ENCODE results near the gene GPR63.
"Not testable (repeated sequence)": the region's sequence is repeated elsewhere in the genome, so short reads cannot be mapped to it uniquely, and the experiment has no call there.

GPR63 gene, protein sequence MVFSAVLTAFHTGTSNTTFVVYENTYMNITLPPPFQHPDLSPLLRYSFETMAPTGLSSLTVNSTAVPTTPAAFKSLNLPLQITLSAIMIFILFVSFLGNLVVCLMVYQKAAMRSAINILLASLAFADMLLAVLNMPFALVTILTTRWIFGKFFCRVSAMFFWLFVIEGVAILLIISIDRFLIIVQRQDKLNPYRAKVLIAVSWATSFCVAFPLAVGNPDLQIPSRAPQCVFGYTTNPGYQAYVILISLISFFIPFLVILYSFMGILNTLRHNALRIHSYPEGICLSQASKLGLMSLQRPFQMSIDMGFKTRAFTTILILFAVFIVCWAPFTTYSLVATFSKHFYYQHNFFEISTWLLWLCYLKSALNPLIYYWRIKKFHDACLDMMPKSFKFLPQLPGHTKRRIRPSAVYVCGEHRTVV

DNA sequence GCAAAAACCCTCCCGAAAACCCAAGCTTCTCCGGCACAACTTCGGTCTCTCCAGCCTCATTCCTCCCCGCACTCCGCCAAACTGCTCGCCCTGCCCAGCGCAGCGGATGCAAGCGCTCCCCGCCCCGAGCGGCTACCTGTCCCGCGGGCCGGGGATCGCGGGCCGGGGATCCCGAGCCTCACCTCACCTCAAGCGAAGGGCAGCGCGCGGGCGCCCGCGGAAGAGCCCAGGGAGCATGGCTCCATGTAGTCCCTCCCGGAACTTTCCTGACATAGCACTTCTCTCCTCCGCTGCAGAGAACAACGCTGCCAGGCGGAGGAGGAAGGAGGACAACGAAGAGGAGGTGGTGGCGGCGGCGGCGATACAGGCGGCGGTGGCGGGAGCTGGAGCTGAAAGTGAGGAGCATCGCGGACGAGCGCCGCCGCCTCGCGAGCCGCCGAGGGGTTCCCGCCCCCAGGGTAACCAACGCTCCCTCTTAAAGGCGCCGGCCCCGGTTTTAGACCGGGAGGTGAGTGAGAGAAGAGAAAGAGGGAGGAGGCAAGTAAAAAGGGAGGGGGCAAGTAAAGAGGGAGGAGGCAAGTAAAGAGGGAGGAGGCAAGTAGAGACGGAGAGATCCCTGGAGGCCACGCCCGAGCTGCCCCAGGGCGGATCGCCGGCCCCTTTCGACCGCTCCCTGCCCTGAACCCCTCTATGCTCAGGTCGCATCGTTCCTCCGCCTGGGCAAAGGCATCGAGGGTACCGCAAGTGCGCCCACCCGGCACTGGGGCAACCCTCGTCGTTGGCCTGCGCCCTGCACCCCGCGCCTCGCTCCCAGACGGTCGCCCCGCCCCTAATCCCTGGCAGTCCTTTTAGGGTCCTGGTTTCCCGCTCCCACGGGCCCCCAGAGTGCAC, at the start of gene GPR63:
TSS of gene GPR63 (minus strand) at position 397 of the 891 bp plus-strand sequence. CDS start 37,746 bp downstream, outside the sequence.
- DNase-seq: peak; percentile 83

DNA sequence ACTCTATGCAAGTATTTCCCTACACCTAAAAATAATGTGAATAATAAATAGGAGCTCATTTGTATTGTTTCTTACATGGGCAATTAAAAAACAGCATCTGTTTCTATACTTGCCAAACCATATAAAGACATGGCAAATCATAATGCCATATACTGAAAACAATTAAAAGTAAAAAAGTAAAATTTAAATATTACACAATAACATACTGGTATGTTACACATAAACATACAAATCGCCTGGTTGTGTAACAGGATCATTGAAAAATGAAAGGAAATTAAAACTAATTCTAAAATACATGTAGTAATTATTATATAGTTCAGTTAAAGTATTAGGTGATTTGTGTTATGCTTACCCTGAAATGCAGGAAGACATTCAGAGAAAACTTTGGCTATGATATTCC, 49.2 kb upstream of the GPR63 start:
- no peak for DNase-seq

DNA sequence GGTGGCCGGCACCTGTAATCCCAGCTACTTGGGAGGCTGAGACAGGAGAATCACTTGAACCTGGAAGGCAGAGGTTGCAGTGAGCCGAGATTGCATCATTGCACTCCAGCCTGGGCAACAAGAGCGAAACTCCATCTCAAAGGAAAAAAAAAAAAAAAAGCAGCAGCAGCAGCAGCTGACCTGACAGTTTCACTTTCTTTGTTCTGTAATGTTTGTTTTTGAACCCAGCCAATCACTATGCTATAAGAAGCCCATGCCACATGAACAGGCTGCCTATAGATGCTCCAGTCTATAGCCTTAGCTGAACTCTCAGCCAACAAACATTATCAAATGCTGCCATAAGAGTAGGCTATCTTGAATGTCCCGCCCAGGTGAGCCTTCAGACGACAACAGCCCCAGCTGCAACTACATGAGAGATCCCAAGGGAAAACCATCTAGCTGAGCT, 47.9 kb upstream of the GPR63 start:
- DNase-seq: not testable (repeated sequence)

DNA sequence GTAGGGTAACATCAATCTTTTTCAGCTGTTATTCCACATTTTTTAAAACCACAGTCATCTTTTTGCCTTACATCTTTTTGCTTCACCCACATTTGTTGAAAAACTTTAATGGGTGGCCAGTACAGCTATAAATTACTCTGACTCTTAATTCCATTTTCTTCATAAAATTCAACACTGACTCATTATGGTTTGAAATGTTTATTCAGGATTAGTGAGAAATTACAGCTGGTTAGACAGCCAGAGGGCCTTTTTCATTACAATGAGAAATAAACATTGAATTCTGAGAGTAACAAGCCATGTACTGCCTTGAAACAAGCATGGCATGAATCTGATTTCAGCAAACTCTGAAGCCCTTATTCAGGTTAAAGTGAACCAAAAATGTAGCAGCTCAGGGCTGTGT, 40.9 kb upstream of the GPR63 start:
- DNase-seq: no peak

DNA sequence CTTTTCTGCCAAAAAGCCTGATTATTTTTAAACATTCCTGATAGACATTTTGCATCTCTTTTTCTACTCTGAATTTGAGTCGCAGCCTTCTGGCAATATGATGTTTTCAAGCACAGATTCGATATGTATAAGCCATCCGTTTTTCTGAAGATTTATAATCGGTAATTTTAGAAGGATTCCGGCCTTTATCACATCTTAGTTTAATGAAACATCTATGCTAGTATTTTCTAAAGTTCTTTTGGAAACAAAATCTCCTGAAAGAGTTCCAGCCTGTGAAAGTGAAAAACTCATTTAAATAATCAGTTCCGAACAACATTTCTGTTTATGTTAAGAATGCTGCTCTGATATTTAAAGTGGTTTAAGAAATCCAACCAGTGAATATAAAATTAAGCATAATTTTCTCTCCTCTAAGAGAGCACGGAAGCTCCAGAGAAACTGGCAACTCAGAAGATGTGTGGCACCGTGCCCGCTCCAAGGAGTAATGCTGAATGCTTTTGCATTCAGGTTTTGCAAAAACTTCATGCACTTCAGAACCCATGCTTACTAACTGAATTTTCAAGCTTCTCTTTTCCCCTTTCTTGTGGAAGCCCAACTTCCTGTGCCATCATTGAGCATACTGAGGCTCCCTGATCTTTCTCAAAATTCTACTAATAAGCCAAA, 39.7 kb upstream of the GPR63 start:
- DNase-seq: no peak

DNA sequence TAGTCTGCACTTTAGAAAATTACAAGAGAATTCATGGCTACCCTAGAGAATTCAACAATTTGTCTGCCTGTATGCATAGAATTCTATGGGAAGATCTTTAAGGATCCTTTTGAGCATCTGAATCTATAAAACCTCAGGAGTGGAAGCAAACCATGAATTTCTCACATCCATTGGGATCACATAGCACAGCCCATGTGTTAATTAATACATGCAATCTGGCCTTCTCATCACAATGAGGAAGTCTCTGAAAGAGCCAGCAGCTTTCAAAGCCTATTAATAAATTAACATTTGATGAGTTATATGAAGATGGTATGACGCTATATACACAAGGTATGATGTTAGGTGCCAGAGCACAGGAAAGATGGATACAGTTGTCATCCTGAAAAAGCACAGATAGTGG, 35.7 kb upstream of the GPR63 start:
- no peak for DNase-seq

DNA sequence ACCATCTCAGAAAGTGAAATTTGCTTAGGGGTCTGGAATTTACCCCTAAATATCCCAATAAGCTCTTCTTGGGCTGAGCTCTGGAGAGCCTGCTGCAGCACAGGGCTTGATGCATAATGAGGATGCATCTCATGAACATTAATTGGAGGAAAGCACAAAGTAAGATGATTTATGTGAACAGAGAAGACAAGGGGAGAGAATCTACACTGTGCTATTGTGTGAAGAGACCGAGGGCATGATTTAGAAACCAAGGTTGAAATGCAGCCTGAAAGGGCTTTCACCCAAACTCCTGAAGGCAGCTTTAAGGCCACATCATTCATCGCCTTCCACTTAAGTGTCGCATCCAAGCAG, 27.8 kb upstream of the GPR63 start:
- no peak for DNase-seq

DNA sequence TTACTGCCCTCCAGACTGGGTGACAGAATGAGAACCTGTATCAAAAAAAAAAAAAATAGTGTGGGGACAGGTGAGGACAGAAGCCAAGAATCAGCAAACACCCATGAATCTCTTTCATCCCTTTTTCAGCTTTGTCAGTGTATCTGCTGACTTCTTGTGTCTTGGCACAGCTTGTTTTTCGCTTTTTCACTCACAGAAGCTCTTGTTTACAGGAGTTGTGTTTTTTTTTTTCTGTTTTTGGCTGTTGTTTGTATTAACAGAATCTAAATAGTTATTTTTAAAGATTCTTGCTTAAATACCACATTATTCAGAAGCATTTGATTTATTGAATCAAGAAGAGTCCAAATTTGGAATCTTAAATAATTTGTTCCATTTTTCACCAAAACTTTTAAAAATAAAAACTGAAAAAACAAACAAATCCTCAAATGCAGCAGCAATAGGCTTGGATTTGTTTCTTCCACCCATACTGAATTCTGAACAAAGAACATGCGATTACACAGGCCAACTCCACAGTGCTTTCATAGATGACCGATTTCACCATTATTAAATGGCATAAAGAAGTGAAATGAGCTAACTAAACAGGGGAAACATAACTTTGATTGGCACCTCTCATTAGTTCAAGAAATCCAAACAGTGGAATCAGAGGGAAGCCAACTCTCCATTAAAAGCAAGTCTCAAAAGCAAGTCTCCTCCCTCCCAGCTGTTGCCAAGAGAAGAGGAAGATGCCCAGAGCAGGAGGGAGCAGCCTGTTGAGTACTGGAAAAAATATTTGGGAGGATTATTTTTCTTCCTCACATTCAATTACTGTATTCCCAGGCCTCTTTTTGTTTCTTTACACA, 27.2 kb upstream of the GPR63 start:
- no peak for DNase-seq

DNA sequence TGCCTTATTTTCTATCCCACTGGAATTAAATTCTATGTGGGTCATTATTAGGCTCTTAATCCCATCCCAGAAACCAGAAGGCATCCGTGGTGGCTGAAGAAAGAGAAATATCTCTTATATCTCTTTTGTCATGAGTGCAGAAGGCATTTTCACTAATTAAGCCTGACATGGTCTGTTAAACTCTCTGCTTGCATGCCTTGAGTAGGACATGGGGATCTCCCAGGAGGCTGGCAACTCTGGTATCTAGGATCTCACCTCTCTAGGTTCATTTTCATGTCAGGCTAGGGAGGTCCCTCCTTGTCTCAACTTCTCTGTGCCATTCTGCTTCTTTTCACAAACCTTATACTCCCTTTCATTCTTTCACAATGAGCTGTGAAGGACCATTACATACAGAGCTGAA, 25.3 kb upstream of the GPR63 start:
- DNase-seq: no peak

DNA sequence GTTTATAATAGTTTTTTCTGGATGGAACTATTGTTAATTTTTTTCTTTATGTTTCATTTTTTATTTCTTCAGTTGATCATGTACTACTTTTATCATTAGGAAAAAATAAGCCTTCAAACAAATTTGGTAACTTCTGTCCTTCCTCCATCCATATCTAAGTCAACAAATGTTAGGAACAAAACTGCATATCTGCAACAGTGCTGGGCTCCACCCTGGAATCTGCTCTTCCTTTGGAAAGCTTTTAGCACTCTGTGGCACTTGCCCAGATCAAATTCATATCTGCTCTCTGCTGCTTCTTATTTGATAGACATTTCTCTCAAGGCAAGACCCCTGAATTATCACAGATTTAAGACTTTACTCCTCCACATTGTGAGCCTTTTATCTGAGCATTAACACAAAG, 24.3 kb upstream of the GPR63 start:
- no peak for DNase-seq

DNA sequence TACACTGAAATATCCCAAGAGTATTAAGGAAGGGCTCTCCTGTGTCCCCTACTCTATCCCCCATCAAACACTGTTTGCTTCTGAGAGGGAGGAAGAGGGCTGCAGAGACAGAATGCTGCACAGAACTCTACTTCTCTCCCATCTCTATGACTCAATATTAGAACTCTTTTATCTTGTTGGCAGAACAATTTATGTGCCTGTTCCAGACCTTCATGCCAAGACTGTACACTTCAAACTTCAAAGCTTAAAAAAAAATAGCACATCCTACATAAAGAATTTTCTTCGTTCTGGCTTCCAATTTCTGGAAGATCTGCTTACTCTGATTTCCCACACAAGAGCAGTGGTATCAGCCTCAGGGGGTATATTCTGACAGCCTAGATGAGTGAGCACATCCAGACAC, 19.6 kb upstream of the GPR63 start:
- no peak for DNase-seq

DNA sequence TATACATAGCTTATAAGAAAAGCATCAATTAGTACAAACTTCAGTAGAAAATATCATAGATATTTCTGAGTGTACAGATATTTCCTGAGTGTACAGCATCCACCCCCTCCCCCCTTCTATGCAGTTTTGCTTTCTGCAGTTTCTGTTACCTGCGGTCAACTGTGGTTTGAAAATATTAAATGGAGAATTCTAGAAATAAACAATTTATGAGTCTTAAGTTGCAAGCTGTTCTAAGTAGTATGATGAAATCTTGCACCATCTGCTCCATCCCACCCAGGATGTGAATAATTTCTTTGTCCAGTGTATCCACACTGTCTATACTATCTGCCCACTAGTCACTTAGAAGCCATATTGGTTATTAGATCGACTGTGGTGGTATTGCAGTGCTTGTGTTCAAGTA, 15.8 kb upstream of the GPR63 start:
- DNase-seq: no peak

DNA sequence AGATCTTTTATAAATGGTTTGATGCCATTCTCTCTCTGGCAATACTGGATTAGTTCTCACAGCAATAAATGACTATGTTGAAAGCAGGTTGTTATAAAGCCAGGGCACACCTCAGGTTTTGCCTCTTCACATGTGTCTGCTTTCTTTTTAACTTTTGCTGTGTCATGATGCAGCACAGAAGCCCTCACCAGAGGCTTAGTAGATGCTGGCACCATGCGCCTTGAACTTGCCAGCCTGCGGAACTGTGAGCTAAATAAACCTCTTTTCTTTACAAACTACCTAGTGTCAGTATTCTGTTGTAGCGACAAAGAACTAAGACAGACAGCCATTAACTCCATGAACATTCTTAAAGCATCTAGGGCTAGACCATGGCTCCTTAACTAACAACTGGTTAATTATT, 15.3 kb upstream of the GPR63 start:
- no peak for DNase-seq

DNA sequence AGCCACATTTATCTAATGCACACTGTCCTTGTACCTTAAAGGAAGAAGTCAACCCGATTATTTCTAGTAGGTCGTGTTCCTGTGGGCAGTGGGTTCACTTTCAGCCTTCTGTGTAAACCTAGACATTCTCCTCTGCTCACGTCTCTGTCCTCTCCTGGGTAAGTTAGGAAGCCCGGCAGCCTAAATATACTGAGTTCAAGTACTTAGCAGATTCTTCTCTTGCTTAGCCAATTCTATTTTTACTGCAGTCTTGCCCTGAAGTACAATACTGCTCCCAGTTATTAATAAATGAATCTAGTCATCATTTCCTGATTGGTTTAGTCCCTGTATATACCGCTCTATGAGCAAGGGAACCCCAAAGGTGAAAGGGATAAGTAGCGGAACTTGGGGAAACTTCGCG, 14.6 kb upstream of the GPR63 start:
- no peak for DNase-seq

DNA sequence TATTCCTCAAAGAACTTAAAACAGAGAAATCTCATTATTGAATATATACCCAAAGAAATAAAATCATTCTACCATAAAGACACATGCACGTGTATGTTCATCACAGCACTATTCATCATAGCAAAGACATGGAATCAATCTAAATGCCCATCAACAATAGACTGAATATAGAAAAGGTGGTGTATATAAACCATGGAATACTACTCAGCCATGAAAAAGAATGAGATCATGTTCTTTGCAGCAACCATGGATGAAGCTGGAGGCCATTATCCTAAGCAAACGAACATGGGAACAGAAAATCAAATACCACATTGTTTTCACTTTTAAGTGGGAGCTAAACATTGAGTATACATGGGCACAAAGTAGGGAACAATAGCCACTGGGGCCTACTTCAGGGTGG, 12.3 kb upstream of the GPR63 start:
- DNase-seq: no peak

DNA sequence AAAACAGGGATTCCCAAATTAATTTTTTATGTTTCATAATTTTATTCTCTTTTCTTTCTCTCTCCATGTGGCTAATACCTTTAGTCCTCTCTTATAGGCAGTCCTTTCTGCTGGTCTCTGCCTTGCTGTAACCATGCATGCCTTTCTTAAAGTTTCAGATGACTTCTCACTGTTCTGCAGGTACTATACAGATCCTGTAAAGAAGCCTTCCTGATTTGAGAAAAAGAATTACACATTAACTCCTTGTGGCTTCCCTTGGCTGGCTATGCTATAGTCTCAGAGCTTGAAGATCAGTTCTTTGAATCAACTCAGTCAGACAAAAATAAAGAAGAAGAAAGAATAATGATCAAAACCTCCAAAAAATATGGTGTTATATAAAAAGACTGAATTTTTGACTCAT, 7.3 kb upstream of the GPR63 start:
- DNase-seq: no peak

DNA sequence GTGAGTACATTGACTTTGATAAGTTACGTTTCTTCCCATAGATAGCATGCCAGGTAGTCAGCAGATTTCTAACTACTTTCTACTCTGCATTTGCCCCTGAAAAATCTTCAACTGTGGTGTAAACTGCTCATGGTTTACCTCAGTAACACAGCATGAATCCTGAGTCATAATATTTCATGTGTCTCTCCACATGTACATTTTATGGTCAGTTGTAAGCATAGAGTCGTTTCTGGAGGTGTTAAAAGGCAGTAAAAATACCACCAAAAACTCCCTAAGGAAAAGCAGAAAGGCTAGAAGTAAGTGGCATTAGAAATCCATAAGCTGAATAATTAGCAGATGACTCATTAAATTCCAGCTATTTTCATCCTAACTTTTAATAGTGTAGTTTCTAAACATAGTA, 4.1 kb upstream of the GPR63 start:
- DNase-seq: no peak

DNA sequence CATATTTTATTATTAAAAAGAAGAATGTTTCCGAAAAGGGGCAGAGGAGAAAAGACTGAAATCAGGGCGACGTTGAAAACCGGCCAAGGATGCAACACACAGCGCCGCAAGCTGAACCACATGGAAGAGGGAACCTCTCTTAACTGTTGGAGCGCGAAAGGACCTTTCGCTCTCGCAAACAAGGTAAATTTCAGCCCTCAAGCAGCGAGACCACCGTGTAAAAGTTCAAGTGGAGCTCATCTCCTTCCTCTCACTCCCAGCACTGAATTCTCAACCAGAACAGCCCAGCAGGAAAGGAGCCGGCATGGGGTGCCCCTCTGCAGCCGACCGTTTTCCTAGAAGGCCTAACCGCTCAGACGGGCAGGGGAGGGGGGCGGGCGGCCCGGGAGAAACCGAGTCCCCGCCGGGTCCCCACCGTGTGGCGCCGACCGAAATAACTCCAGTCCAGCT, 621 bp downstream of the GPR63 start:
- DNase-seq: peak; percentile 51

DNA sequence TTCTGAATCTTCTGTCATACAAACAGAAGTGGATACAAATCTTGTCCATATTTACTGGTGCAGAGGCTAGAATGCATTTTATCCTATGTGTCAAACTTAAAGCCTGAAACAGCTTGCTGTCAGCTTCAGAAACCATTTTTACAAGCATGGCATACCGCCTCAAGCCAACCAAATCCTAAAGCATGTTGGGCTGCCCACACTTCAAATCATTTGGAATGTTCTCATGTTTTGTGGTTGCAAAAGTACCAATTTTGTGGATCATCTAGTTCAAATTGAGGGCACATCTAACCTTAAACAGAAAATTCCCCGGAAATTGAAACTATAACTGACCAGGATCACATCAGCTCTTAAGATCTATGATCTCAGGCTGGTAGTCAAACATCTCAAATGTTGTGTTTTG, 3.2 kb downstream of the GPR63 start:
- DNase-seq: no peak

DNA sequence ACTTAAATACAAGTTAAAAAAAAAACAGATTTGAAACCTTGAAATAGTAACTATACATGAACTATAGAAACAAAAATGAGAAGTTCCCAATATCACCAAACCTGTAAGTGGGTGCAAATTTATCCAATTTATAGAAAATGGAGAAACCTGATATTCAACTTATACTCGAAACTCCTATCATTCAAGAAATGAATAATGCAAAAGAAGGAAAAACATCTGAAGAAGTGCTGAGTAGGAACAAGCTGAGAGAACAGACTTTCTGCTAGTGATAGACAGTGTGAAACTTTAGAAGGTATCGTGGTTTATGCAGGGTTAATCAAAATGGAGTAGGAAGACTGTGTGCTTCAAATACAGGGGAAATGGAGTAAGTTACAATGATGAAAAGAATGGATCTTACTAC, 4.5 kb downstream of the GPR63 start:
- DNase-seq: no peak

DNA sequence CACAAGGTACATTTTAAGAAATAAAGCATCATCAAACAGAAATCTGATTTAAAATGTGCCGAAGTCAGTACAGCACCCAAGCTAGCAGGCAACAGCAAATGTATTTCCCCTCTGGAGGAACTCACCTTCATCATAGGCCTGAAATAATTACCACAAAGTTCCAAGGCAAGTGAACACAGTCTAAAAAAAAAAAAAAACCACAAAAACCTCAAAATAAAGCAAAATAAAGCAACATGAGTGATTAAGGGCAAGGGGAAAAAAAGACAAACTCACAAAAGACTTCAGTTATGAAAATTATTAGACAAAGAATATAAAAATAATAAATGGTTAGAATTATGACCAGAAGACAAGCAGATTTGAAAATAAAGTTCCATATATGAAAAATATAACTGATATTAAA, 10.4 kb downstream of the GPR63 start:
- no peak for DNase-seq

DNA sequence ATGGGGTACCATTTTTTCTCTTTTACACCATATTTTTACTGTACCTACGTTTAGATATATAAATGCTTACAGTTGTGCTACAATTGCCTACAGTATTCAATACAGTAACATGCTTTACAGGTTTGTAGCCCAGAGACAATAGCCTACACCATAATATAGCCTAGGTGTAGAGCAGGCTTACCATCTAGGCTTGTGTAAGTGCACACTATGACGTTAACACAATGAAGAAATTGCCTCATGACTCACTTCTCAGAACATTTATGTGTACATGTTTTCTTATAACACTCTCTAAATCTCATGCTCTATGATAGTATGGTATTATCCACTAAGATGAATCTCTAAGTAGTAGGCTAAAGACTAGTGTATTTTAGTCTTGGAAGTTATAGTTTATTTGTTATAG, 13.5 kb downstream of the GPR63 start:
- DNase-seq: no peak

DNA sequence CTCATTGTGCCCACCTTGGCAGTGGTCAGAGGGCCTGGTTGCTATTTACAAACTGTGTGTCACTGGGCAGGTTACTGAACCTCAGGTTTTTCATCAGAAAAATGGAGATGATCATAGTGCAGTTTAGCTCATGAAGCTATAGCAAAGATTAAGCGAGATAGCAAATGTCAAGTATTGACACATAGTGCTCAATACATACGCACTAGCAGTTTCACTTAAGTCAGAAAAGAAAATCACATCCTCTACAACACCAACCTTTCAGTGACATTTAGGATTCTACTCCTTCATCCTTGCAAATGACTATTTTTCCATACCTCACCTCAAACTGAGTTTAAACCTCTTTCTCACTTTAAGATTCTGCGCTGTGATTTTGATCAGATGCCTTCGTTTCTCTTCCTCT, 16.2 kb downstream of the GPR63 start:
- no peak for DNase-seq

Data from activated CD8-positive, alpha-beta memory T cell treated with anti-CD3 and anti-CD28 coated beads, Interleukin-2, amount 50 U/mL, for 48 hours (primary cell).